ENCODE data around the gene SLC22A14.

DNA sequence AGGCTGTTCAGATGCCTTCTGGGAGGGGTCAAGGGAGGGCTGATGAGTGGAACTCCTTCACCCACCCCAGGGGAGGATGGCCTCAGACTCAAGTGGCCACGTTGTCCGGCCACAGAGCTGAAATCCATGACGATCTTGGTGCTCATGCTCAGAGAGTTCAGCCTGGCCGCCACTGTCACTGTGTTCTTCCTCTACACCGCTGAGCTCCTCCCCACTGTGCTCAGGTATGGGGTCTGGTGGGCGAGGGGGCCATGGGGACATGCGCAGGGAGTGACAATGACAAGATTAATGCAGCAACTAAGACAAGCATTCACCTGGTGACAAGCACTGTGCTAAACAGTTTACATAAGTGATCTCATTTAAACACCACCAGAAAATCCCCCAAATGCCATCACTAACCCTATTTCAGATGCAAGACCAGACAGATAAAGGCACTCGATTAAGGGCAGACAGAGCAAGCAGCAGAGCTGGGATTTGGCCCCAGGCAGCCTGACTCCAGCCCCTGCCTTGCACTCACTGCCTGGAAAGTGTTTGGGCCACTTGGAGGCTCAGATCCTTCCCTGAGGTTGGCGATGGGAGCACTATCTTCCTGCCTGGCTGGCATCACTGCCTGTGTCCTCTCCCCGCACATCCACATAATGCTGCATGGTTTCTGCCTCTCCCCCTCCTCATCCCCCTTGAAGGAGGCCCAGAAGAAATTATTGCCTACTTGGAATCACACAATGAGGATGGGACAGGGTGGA, 33.6 kb downstream of the SLC22A14 start:
- TF ChIP-seq, protein P1, sequence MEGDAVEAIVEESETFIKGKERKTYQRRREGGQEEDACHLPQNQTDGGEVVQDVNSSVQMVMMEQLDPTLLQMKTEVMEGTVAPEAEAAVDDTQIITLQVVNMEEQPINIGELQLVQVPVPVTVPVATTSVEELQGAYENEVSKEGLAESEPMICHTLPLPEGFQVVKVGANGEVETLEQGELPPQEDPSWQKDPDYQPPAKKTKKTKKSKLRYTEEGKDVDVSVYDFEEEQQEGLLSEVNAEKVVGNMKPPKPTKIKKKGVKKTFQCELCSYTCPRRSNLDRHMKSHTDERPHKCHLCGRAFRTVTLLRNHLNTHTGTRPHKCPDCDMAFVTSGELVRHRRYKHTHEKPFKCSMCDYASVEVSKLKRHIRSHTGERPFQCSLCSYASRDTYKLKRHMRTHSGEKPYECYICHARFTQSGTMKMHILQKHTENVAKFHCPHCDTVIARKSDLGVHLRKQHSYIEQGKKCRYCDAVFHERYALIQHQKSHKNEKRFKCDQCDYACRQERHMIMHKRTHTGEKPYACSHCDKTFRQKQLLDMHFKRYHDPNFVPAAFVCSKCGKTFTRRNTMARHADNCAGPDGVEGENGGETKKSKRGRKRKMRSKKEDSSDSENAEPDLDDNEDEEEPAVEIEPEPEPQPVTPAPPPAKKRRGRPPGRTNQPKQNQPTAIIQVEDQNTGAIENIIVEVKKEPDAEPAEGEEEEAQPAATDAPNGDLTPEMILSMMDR (IDR thresholded peaks at IDR 0.05 in 4 of 5, conservative IDR thresholded peaks at IDR 0.05 in 1 of 5): no peak
- no peak for TF ChIP-seq POLR2A (IDR thresholded peaks at IDR 0.05)

Data from gastrocnemius medialis (tissue), 4 donors.